ENCODE measurements around the gene TMBIM6. TPM values are rescaled to one million over a fixed set of nuclear protein-coding genes. Genes with fewer than 3 reads are reported as not detected.
"Not testable (repeated sequence)": the region's sequence is repeated elsewhere in the genome, so short reads cannot be mapped to it uniquely, and the experiment has no call there.

The TMBIM6 gene
- polyA plus RNA-seq, 2 of the 4 experiments (the other 2 are of a cell fraction): 331 to 1,255 TPM

- no peak for FAIRE-seq
- Histone ChIP-seq H3K4me2 (no peak overlapping the region), H3K4me1 (no peaks in the 10 kb centered on the region), H3K4me3 (no peak overlapping the region), H3K27ac (no peak overlapping the region), H3K9me3 (no peaks in the 10 kb centered on the region)
- ChIA-PET CTCF (interaction anchor here (0.6 to 4.3 kb wide), 10 partner anchors 11 to 403 kb away, joined by 3 to 24 read pairs (median 4); partner anchors contain the start of gene TMBIM6), POLR2A (interaction anchor here (4.9 kb wide), 1 partner anchor 26 kb away, joined by 21 read pairs; the partner anchor contains the start of gene TMBIM6)
- peak; percentile 52; a peak in 5 of 6 replicates for ATAC-seq
- 79% methylated on average over 4 of the region's 4 CpGs for WGBS (ENCODE audit: missing lambda C conversion rate)
- TF ChIP-seq EP300 (IDR thresholded peaks at IDR 0.05) (no peak), POLR2A (IDR thresholded peaks at IDR 0.05; ENCODE audit: low read length) (no peak), MYC (IDR thresholded peaks at IDR 0.05; ENCODE audit: borderline replicate concordance, low read length) (no peak), JUNB (IDR thresholded peaks at IDR 0.05) (no peak), ZFP36 (IDR thresholded peaks at IDR 0.05; ENCODE audit: borderline replicate concordance, partially characterized antibody) (no peak), MAX (IDR thresholded peaks at IDR 0.05) (no peak), CHD2 (IDR thresholded peaks at IDR 0.05; ENCODE audit: low read length, partially characterized antibody) (no peak), SREBF2 (IDR thresholded peaks at IDR 0.05) (no peak), HEYL (CRISPR knock-in tag; IDR thresholded peaks at IDR 0.05) (no peak), ZSCAN20 (CRISPR knock-in tag; IDR thresholded peaks at IDR 0.05) (no peak), CTCF (IDR thresholded peaks at IDR 0.05) (no peak), HMGXB4 (CRISPR knock-in tag; IDR thresholded peaks at IDR 0.05; ENCODE audit: borderline replicate concordance) (no peak)
- DNase-seq (ENCODE audit: low read depth in 1 of 2, low spot score in 1 of 2): no peak
Observed at GRCh38 chr12:49767333-49767732, 26.0 kb downstream of the TMBIM6 start.

GRCh38 chr12:49773102-49773501 lies 31.7 kb downstream of the TMBIM6 start:
- H3K27ac ChIP-seq: peak overlapping the region in 1 of 2 experiments; percentile 59; a peak in 2 of 6 replicates
- WGBS (ENCODE audit: missing lambda C conversion rate): 90% methylated on average over 7 of the region's 7 CpGs
- H3K4me1 ChIP-seq; ATAC-seq; H3K4me3 ChIP-seq; FAIRE-seq; H3K9me3 ChIP-seq; POLR2A ChIA-PET; DNase-seq (ENCODE audit: low read depth in 1 of 2, low spot score in 1 of 2); H3K4me2 ChIP-seq: not testable (repeated sequence)
- TF ChIP-seq MAFK (IDR thresholded peaks at IDR 0.05; ENCODE audit: partially characterized antibody) (peak; percentile 74), NFE2L2 (conservative IDR thresholded peaks at IDR 0.05; ENCODE audit: low read length) (peak; percentile 79)
- CTCF ChIA-PET: interaction anchor here (1.0 to 5.2 kb wide), 8 partner anchors 10 to 298 kb away, joined by 3 to 54 read pairs (median 4); partner anchors contain the start of gene TMBIM6

GRCh38 chr12:49776413-49776812 lies 35.1 kb downstream of the TMBIM6 start:
- DNase-seq (ENCODE audit: low read depth in 1 of 2, low spot score in 1 of 2) (peak; percentile 83), FAIRE-seq (no peak), ATAC-seq (peak; percentile 93)
- H3K27ac ChIP-seq: peak overlapping the region; percentile 25 to 67; a peak in 5 of 6 replicates
- peak overlapping the region; percentile 41; the same call in 2 of the 3 replicates for H3K4me2 ChIP-seq
- no peak for TF ChIP-seq TFCP2L1 (CRISPR knock-in tag; IDR thresholded peaks at IDR 0.05)
- TF ChIP-seq SMC3 (IDR thresholded peaks at IDR 0.05): peak; percentile 87
- peak; percentile 92 to 97 for TF ChIP-seq RAD21 (conservative IDR thresholded peaks at IDR 0.05 in 1 of 2, IDR thresholded peaks at IDR 0.05 in 1 of 2)
- TF ChIP-seq NR3C1 (IDR thresholded peaks at IDR 0.05): no peak
- TF ChIP-seq CEBPB (IDR thresholded peaks at IDR 0.05): peak; percentile 66 to 83; a peak in 3 of 4 replicates
- TF ChIP-seq CTCF (IDR thresholded peaks at IDR 0.05): peak; percentile 90
- CTCF ChIA-PET: interaction anchor here (0.6 to 5.9 kb wide), 6 partner anchors 13 to 279 kb away, joined by 3 to 69 read pairs (median 12); no protein-coding TSS in a partner anchor
- 9% methylated on average over 7 of the region's 7 CpGs for WGBS (ENCODE audit: missing lambda C conversion rate)
- H3K9me3 ChIP-seq: no peaks in the 10 kb centered on the region
- POLR2A ChIA-PET: no interaction called here
- H3K4me3 ChIP-seq: no peak overlapping the region
- H3K4me1 ChIP-seq: no peaks in the 10 kb centered on the region

Measured in A549 (cell line).